Transverse colon (tissue), 4 donors: ENCODE measurements around the gene EYA2.

ENCODE experiments used
- CTCF ChIP-seq, 5 experiments: fragments of 200-600 bp in 3 of 5; fragments of 450-650 bp in 2 of 5; sonication (generic) in 3 of 5; IDR thresholded peaks; 1 replicate in 2 of 5; 2 replicates in 3 of 5; pipeline ENCODE4 v1.5.1; 2016 to 2017; ENCODE audit warnings: antibody characterized with exemption in 5 of 5, inconsistent platforms in 3 of 5, mild to moderate bottlenecking in 2 of 5, moderate library complexity in 1 of 5
- EP300 ChIP-seq: sonication (generic); formaldehyde crosslinking; IDR thresholded peaks from one replicate; pipeline ENCODE4 v1.6.1; 2017; ENCODE audit warnings: antibody characterized with exemption, low read depth
- POLR2A ChIP-seq: fragments of 450-650 bp; IDR thresholded peaks from one replicate; pipeline ENCODE4 v1.6.1; 2016; ENCODE audit warnings: antibody characterized with exemption, mild to moderate bottlenecking, moderate library complexity
- POLR2AphosphoS5 ChIP-seq, 3 donors: sonication (generic); formaldehyde crosslinking; IDR thresholded peaks; one replicate each; pipeline ENCODE4 v1.6.1; 2016; ENCODE audit warnings: antibody characterized with exemption in 3 of 3

- TF ChIP-seq CTCF (IDR thresholded peaks at IDR 0.05) (no peak), POLR2AphosphoS5 (IDR thresholded peaks at IDR 0.05) (no peak), EP300 (no peak), POLR2A (no peak)
Observed at GRCh38 chr20:46850896-46851295, 43.7 kb upstream of the EYA2 start.
